Measurements from ENCODE around the gene MRPS21. TPM values are rescaled to one million over a fixed set of nuclear protein-coding genes. Genes with fewer than 3 reads are reported as not detected.
A peak's percentile ranks its signal among the peaks of the same experiment; 100 is the strongest.

The MRPS21 gene
- total RNA-seq, 1 experiment from 2014 or later, result 133 TPM

DNA sequence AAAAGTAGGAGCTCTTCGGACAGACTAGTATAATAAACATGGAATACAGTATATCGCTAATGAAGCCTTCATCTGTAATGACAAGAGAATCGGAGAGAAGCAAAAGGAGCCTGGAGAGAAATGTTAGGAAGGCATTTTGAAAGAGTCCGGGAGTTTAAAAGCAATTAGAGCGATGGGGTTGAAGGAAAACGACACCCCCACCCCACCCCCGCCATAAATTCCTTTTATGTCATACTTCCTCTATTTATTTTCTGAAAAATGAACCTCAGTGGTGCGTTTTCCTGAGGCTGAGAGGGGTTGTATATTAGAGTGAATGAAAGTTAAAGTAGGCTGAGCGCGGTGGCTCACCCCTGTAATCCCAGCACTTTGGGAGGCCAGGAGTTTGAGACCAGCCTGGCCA, 24.2 kb upstream of the MRPS21 start:
- H3K4me1 Mint-ChIP-seq (ENCODE audit: insufficient read depth, unreplicated experiment), result peaks cover 33% of the 10 kb centered on the region
- peaks cover 26% of the 10 kb centered on the region for H3K36me3 Mint-ChIP-seq (ENCODE audit: insufficient read depth, unreplicated experiment)
- peak overlapping the region; percentile 81 for H3K4me3 Mint-ChIP-seq (ENCODE audit: unreplicated experiment)
- CTCF ChIA-PET, result interaction anchor here (0.6 to 4.6 kb wide), 6 partner anchors 9 to 291 kb away, joined by 3 to 47 read pairs (median 5); partner anchors contain the start of gene CA14
- TF ChIP-seq, protein P1, sequence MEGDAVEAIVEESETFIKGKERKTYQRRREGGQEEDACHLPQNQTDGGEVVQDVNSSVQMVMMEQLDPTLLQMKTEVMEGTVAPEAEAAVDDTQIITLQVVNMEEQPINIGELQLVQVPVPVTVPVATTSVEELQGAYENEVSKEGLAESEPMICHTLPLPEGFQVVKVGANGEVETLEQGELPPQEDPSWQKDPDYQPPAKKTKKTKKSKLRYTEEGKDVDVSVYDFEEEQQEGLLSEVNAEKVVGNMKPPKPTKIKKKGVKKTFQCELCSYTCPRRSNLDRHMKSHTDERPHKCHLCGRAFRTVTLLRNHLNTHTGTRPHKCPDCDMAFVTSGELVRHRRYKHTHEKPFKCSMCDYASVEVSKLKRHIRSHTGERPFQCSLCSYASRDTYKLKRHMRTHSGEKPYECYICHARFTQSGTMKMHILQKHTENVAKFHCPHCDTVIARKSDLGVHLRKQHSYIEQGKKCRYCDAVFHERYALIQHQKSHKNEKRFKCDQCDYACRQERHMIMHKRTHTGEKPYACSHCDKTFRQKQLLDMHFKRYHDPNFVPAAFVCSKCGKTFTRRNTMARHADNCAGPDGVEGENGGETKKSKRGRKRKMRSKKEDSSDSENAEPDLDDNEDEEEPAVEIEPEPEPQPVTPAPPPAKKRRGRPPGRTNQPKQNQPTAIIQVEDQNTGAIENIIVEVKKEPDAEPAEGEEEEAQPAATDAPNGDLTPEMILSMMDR (IDR thresholded peaks at IDR 0.05; ENCODE audit: unreplicated experiment), result no peak
- intact Hi-C loops (cut with micrococcal nuclease), result no loop called here
- H3K27ac Mint-ChIP-seq (ENCODE audit: low read depth, unreplicated experiment), result peak overlapping the region; percentile 83
- BruUV-seq (replicated peaks), result TSS peak; percentile 78
- peaks cover 7% of the 10 kb centered on the region for H3K9me3 Mint-ChIP-seq (ENCODE audit: unreplicated experiment)
- DNase-seq (ENCODE audit: unreplicated experiment), result no peak
- POLR2A ChIA-PET, result interaction anchor here (0.7 to 6.3 kb wide), 25 partner anchors 10 to 1102 kb away, joined by 3 to 111 read pairs (median 4); partner anchors contain the start of genes ANP32E, CA14, CIART and CTSS
- H3K27me3 Mint-ChIP-seq (ENCODE audit: insufficient read depth, unreplicated experiment), result no peaks in the 10 kb centered on the region

DNA sequence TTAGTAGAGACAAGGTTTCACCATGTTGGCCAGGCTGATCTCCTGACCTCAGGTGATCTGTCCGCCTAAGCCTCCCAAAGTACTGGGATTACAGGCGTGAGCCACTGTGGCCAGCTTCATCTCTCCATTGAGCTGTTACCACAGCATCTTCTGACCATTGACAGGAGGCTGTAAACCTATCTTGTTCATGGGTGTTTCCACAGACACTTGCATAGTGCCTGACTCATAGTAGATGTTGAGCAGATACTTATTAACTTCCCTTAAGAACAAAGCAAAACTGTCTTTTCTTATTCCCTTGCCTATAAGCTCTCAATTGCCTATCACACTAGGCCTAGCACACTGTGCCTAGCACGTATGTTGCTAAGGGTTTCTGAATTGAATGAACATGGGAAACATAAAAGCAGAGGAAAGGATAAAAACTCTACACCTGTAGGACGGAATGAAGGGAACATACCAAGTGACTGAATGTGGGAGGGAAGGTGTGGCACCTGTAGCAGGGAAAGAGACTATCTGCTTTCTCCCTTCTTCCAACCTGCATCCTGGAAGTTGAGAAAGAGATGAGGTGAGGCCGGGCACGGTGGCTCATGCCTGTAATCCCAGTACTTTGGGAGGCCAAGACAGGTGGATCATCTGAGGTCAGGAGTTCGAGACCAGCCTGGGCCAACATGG, 22.2 kb upstream of the MRPS21 start:
- BruUV-seq (replicated peaks), result no TSS peak
- no peak overlapping the region for H3K27ac Mint-ChIP-seq (ENCODE audit: low read depth, unreplicated experiment)
- H3K4me3 Mint-ChIP-seq (ENCODE audit: unreplicated experiment), result no peak overlapping the region
- POLR2A ChIA-PET, result interaction anchor here (0.8 to 6.3 kb wide), 7 partner anchors 8 to 92 kb away, joined by 3 to 111 read pairs (median 6); partner anchors contain the start of genes CA14, CIART and RPRD2
- H3K4me1 Mint-ChIP-seq (ENCODE audit: insufficient read depth, unreplicated experiment), result peaks cover 33% of the 10 kb centered on the region
- H3K27me3 Mint-ChIP-seq (ENCODE audit: insufficient read depth, unreplicated experiment), result no peaks in the 10 kb centered on the region
- peaks cover 7% of the 10 kb centered on the region for H3K9me3 Mint-ChIP-seq (ENCODE audit: unreplicated experiment)
- intact Hi-C loops (cut with micrococcal nuclease), result no loop called here
- CTCF ChIA-PET, result interaction anchor here (0.5 to 4.6 kb wide), 7 partner anchors 7 to 295 kb away, joined by 3 to 47 read pairs (median 3); partner anchors contain the start of gene CA14
- no peak for DNase-seq (ENCODE audit: unreplicated experiment)
- H3K36me3 Mint-ChIP-seq (ENCODE audit: insufficient read depth, unreplicated experiment), result peaks cover 6% of the 10 kb centered on the region
- TF ChIP-seq, protein P1 (IDR thresholded peaks at IDR 0.05; ENCODE audit: unreplicated experiment), result no peak

DNA sequence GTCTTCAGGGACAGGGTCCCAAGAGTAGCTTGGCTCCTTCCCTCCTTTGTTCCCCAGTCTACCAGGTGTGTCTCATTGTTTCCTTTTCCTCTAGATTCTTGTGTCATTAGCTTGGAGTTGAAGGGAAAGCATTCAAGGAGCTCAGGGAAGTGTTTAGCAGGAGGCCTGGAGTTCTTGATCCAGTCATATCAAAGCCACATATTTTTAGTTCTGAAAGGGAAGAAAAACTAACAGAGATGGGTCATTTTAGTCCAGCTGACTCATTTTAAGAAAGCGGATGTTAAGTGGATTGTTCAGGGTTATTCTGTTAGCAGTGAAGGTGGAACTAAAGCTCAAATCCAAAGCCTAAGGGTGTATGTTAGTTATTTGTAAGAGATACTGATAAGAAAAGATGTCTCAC, 20.4 kb upstream of the MRPS21 start:
- Mint-ChIP-seq H3K9me3 (ENCODE audit: unreplicated experiment) (peaks cover 7% of the 10 kb centered on the region), H3K27ac (ENCODE audit: low read depth, unreplicated experiment) (no peak overlapping the region), H3K27me3 (ENCODE audit: insufficient read depth, unreplicated experiment) (no peaks in the 10 kb centered on the region), H3K4me1 (ENCODE audit: insufficient read depth, unreplicated experiment) (peaks cover 19% of the 10 kb centered on the region), H3K36me3 (ENCODE audit: insufficient read depth, unreplicated experiment) (peaks cover 5% of the 10 kb centered on the region), H3K4me3 (ENCODE audit: unreplicated experiment) (no peak overlapping the region)
- no TSS peak for BruUV-seq (replicated peaks)
- TF ChIP-seq, protein P1 (IDR thresholded peaks at IDR 0.05; ENCODE audit: unreplicated experiment), result no peak
- intact Hi-C loops (cut with micrococcal nuclease), result no loop called here
- no peak for DNase-seq (ENCODE audit: unreplicated experiment)
- ChIA-PET POLR2A (interaction anchor here (1.2 to 6.3 kb wide), 6 partner anchors 6 to 263 kb away, joined by 3 to 111 read pairs (median 6); partner anchors contain the start of genes ANP32E, CIART, OTUD7B and RPRD2), CTCF (interaction anchor here (0.6 to 1.9 kb wide), 5 partner anchors 8 to 260 kb away, joined by 3 to 12 read pairs (median 10); no protein-coding TSS in a partner anchor)

DNA sequence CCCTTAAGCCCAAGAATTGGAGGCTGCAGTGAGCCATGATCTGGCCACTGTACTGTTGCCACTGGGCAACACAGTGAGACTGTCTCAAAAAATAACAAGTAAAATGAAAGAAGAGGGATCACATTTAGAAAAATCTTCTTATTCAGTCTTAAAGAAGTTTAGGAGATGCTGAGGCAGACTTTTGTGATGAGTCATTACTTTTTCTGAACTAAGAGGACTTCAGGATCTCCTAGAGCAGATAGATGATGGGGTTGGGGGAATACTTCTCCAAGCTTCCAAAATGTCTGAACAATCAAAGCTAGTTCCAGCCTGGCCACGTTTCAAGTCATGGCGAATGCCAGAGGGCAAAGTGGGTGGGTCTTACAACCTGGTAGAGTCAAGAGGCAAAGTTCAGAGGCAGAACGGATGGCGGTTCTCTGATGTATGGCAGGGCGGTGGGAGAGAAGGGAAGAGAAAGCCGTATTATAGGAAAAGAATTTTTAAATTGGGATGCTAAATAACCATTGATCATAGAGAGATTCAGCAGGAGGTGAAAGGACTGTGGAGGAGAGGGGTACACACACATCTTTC, 13.4 kb upstream of the MRPS21 start:
- DNase-seq (ENCODE audit: unreplicated experiment), result no peak
- Mint-ChIP-seq H3K9me3 (ENCODE audit: unreplicated experiment) (no peaks in the 10 kb centered on the region), H3K27ac (ENCODE audit: low read depth, unreplicated experiment) (peak overlapping the region; percentile 94), H3K27me3 (ENCODE audit: insufficient read depth, unreplicated experiment) (no peaks in the 10 kb centered on the region), H3K36me3 (ENCODE audit: insufficient read depth, unreplicated experiment) (peaks cover 10% of the 10 kb centered on the region), H3K4me1 (ENCODE audit: insufficient read depth, unreplicated experiment) (peaks cover 43% of the 10 kb centered on the region), H3K4me3 (ENCODE audit: unreplicated experiment) (peak overlapping the region; percentile 83)
- intact Hi-C loops (cut with micrococcal nuclease), result no loop called here
- ChIA-PET CTCF (interaction anchor here (0.6 to 8.2 kb wide), 11 partner anchors 9 to 719 kb away, joined by 3 to 215 read pairs (median 4); partner anchors contain the start of genes APH1A and CA14), POLR2A (interaction anchor here (0.9 to 7.1 kb wide), 8 partner anchors 9 to 212 kb away, joined by 3 to 239 read pairs (median 21); partner anchors contain the start of genes ANP32E, APH1A, C1orf54 and CA14)
- BruUV-seq (replicated peaks), result no TSS peak
- TF ChIP-seq, protein P1 (IDR thresholded peaks at IDR 0.05; ENCODE audit: unreplicated experiment), result no peak

Data from MCF 10A (cell line).